PC-9 (cell line): ENCODE data around the gene KDM4B.

Experiments
- CTCF ChIP-seq: fragments of 200-600 bp; sonication (generic); conservative IDR thresholded peaks from 2 replicates; pipeline ENCODE4 v1.6.1; 2017; ENCODE audit warnings: mixed run types, antibody characterized with exemption, mild to moderate bottlenecking, moderate library complexity
- EZH2 ChIP-seq: fragments of 200-600 bp; sonication (generic); IDR thresholded peaks from 2 replicates; pipeline ENCODE4 v1.8.0; 2017; ENCODE audit warnings: antibody characterized with exemption, low read depth

GRCh38 chr19:5137571-5138124 lies 168.7 kb downstream of the KDM4B start:
- no peak; the same call in 1 of the 2 replicates for TF ChIP-seq CTCF
- TF ChIP-seq EZH2 = no peak
